Measurements from ENCODE around the gene NAV1. TPM values are rescaled to one million over a fixed set of nuclear protein-coding genes. Genes with fewer than 3 reads are reported as not detected.
A peak's percentile ranks its signal among the peaks of the same experiment; 100 is the strongest.
"Not testable (repeated sequence)": the region's sequence is repeated elsewhere in the genome, so short reads cannot be mapped to it uniquely, and the experiment has no call there.

The NAV1 gene
- total RNA-seq, 2 experiments from 2014 or later, result 2.5 to 3.2 TPM

DNA sequence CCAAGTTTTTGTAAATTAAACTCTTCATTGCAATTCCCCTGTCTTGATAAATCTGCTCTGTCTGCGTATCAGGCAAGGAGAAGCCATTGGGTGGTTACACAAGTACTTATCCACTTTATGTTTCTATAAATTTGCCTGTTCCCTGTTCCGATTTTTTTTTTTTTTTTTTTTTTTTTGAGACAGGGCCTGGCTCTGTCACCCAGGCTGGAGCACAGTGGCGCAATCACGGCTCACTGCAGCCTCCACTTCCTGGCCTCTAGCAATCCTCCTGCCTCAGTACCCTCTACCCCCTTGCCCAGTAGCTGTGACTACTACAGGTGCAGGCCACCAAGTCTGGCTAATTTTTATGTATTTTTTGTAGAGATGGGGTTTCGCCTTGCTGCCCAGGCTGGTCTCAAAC is 20.9 kb upstream of the NAV1 start:
- ATAC-seq (ENCODE audit: low read depth) (no peak), DNase-seq (no peak)
- POLR2A ChIA-PET, result no interaction called here
- H3K36me3 Mint-ChIP-seq, result peaks cover 12% of the 10 kb centered on the region
- peaks cover 6% of the 10 kb centered on the region for H3K4me1 Mint-ChIP-seq
- no peak overlapping the region for H3K27ac Mint-ChIP-seq
- no peaks in the 10 kb centered on the region for H3K9me3 Mint-ChIP-seq
- H3K27me3 Mint-ChIP-seq, result no peaks in the 10 kb centered on the region
- no peak overlapping the region for H3K4me3 Mint-ChIP-seq

DNA sequence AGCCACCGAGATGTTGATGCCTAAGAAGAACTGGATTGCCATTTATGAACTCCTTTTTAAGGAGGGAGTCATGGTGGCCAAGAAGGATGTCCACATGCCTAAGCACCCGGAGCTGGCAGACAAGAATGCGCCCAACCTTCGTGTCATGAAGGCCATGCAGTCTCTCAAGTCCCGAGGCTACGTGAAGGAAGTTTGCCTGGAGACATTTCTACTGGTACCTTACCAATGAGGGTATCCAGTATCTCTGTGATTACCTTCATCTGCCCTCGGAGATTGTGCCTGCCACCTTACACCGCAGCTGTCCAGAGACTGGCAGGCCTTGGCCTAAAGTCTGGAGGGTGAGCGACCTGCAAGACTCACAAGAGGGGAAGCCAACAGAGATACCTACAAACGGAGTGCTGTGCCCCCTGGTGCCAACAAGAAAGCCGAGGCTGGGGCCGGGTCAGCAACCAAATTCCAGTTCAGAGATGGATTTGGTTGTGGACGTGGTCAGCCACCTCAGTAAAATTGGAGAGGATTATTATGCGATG is 18.8 kb upstream of the NAV1 start:
- POLR2A ChIA-PET; H3K4me3 Mint-ChIP-seq; H3K27ac Mint-ChIP-seq; ATAC-seq (ENCODE audit: low read depth); H3K4me1 Mint-ChIP-seq; H3K9me3 Mint-ChIP-seq; H3K27me3 Mint-ChIP-seq; DNase-seq: not testable (repeated sequence)
- peaks cover 20% of the 10 kb centered on the region for H3K36me3 Mint-ChIP-seq

DNA sequence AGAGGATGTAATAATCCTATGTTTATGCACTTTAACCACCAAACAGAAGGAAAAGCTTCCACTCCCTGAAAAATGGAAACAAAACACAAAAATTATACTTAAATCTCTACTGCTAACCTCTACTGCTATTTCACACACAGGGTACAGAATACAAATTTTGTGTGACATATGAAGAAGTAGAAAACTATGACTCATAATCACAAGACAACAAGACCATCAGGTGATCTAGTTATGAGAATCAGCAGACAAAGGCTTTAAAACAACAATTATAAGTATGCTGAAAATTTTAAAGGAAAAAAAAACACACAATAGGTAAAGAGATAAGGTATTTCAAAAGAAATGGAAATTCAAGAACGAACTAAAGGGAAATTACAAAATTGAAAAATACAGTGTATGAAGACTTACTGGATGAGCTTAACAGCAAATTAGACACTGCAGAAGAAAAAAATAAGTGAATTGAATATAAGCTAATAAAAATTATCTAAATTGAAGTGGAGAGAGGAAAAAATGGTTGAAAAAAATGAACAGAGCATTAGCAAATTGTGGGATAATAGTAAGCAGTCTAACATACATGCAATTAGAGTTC is 13.6 kb upstream of the NAV1 start:
- Mint-ChIP-seq H3K27me3 (no peaks in the 10 kb centered on the region), H3K9me3 (no peaks in the 10 kb centered on the region), H3K4me3 (no peak overlapping the region), H3K36me3 (peaks cover 24% of the 10 kb centered on the region), H3K27ac (no peak overlapping the region), H3K4me1 (peaks cover 1% of the 10 kb centered on the region)
- POLR2A ChIA-PET, result no interaction called here
- DNase-seq, result no peak
- ATAC-seq (ENCODE audit: low read depth), result no peak

DNA sequence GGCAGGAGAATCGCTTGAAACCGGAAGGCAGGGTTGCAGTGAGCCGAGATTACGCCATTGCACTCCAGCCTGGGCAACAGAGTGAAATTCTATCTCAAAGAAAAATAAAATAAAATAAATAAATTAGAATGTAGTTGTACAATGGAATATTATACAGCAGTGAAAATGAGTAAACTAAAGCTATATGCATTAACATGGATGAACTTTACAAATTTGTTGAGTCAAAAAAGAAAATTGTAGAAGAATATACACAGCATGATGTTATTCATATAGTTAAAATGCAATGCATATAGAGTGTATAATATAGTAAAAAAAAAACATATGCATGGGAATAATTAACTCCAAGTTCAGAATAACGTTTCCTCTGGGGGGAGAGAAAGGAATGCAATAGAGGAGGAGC is 11.0 kb upstream of the NAV1 start:
- POLR2A ChIA-PET, result no interaction called here
- H3K4me3 Mint-ChIP-seq, result no peak overlapping the region
- no peak overlapping the region for H3K27ac Mint-ChIP-seq
- ATAC-seq (ENCODE audit: low read depth) (no peak), DNase-seq (no peak)
- peaks cover 1% of the 10 kb centered on the region for H3K4me1 Mint-ChIP-seq
- H3K27me3 Mint-ChIP-seq, result no peaks in the 10 kb centered on the region
- H3K9me3 Mint-ChIP-seq, result no peaks in the 10 kb centered on the region
- peaks cover 12% of the 10 kb centered on the region for H3K36me3 Mint-ChIP-seq

DNA sequence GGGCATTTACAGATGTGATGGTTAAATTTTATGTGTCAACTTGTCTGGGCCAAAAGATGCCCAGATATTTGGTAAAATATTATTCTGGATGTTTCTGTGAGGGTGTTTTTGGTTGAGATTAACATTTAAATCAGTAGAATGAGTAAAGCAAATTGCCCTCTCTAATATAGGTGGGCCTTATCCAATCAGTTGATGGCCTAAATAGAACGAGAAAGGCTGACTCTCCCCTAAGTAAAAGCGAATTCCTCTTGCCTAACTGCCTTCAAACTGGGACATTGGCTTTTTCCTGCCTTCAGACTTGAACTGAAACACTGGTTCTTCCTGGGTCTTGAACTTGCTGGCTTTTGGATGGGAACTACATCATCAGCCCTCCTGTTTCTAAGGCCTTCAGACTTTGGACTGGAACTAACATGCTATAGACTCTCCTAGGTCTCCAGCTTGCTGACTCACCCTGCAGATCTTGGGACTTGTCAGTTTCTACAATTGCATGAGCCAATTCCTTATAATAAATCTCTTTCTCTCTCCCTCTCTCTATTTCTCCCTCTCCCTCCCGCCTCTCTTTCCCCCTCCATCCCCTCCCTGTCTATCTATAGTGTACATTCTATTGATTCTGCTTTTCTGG is 10.2 kb upstream of the NAV1 start:
- H3K4me1 Mint-ChIP-seq, result peaks cover 1% of the 10 kb centered on the region
- no peak overlapping the region for H3K27ac Mint-ChIP-seq
- peaks cover 10% of the 10 kb centered on the region for H3K36me3 Mint-ChIP-seq
- ATAC-seq (ENCODE audit: low read depth) (no peak), DNase-seq (no peak)
- H3K27me3 Mint-ChIP-seq, result no peaks in the 10 kb centered on the region
- H3K4me3 Mint-ChIP-seq, result no peak overlapping the region
- POLR2A ChIA-PET, result no interaction called here
- H3K9me3 Mint-ChIP-seq, result no peaks in the 10 kb centered on the region

DNA sequence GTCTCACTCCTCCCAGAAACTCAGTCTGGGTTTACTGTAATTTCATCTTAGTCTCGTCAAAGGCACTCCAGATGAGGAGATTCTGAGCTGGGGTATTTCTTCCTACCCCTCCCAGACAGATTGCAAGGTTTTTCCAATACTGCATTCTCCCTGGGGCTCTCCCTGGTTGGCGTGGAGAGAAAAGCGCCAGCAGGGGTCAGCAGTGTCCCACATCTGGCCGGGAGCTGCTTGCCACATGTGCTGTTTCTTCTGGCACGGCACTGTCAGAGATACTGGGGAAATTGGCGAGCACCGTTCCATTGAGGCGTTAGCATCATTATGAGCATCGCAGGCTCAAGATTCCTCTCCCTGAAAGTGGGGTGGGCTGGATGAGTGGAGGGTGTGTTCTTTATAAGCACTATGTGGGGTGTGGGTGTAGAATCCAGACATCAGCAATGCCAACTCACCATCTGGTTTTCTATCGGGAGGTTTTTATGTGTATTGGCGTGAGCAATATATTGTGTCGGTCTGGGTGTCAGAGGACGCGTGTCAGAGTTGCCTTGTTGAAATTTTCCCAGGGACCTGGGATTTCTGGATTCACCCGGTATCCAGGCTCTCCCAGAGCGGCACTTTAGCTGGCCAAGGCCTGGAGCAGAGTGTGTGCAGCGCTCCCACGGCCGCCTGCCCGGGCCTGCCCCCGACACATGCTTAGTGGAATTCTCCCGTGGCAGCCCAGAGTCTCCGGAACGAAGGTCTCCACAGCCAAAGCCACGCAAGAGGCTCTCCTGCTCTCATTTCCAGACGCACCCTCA is 8.0 kb upstream of the NAV1 start:
- DNase-seq (no peak), ATAC-seq (ENCODE audit: low read depth) (peak; percentile 61)
- H3K4me3 Mint-ChIP-seq, result no peak overlapping the region
- peaks cover 4% of the 10 kb centered on the region for H3K27me3 Mint-ChIP-seq
- POLR2A ChIA-PET, result no interaction called here
- H3K36me3 Mint-ChIP-seq, result no peaks in the 10 kb centered on the region
- no peak overlapping the region for H3K27ac Mint-ChIP-seq
- peaks cover 3% of the 10 kb centered on the region for H3K4me1 Mint-ChIP-seq
- no peaks in the 10 kb centered on the region for H3K9me3 Mint-ChIP-seq

DNA sequence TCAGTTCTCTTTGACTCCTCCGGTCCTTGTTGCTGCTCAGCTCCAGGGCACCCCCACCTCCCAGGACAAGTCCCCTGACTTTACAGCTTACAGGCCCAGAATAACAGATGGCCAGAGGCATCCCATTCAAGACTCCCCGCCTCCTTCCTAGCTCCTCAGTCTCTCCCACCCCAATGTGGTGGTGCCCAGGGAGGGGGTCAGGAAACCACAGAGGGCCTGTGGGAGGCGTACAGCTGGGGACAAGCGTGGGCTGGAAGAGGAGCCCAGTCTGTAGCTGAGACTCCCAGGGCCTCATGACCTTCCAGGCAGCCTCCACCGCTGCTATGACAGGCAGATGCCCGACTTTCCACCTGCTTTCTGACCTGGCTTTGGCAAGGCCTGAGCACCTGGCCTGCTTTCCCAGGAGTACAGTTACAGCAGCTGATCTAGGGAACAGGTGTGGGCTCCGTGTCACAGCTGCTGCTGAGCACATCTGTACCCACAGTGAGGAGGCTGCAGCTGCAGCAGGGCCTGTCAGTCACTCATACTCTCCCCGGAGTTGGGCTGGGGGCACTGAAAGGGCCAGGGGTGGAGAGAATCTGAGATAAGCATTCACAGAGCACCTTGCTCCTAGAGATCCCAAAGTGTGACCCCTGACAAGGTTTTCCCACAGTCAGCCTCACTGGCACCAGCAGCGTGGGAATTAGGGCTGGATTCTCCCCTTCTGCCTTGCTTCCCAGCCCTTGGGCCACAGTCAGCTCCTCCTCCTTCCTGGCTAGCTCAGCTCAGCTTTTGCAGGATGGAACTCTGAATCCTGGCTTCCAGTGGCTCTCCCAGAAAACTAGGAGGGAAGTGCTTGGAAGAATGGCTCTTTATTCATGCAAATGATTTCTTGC is 7.1 kb upstream of the NAV1 start:
- H3K36me3 Mint-ChIP-seq, result no peaks in the 10 kb centered on the region

DNA sequence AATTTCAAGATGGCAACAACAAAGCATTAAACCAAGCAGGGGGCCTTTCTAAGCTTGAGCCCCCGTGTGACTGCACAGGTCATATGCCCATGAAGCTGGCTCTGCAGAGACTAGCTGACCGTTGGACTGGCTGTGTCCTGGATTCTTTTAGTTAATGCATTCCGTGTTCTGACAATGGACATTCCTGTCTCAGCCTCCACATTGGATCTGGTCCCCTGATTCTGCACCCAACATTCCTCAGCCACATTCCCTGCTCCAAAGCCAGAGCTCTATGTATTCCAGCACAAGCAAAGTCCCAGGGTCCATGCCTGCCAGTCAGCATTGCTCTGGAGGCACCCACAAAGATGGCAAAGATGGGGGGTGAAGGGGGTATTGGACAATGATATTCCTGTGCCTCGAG is 5.1 kb upstream of the NAV1 start:
- peaks cover 10% of the 10 kb centered on the region for H3K4me1 Mint-ChIP-seq
- ATAC-seq (ENCODE audit: low read depth), result no peak
- POLR2A ChIA-PET, result no interaction called here
- no peak overlapping the region for H3K27ac Mint-ChIP-seq
- H3K36me3 Mint-ChIP-seq, result no peaks in the 10 kb centered on the region
- no peak overlapping the region for H3K4me3 Mint-ChIP-seq
- DNase-seq, result no peak
- peaks cover 29% of the 10 kb centered on the region for H3K27me3 Mint-ChIP-seq
- no peaks in the 10 kb centered on the region for H3K9me3 Mint-ChIP-seq

More for the DNA sequence above, 7.1 kb upstream of the NAV1 start:
- H3K4me3 Mint-ChIP-seq, result no peak overlapping the region
- H3K4me1 Mint-ChIP-seq, result peaks cover 3% of the 10 kb centered on the region
- POLR2A ChIA-PET, result no interaction called here
- no peak overlapping the region for H3K27ac Mint-ChIP-seq
- H3K27me3 Mint-ChIP-seq, result peaks cover 10% of the 10 kb centered on the region
- no peak for DNase-seq
- H3K9me3 Mint-ChIP-seq, result no peaks in the 10 kb centered on the region
- no peak for ATAC-seq (ENCODE audit: low read depth)

DNA sequence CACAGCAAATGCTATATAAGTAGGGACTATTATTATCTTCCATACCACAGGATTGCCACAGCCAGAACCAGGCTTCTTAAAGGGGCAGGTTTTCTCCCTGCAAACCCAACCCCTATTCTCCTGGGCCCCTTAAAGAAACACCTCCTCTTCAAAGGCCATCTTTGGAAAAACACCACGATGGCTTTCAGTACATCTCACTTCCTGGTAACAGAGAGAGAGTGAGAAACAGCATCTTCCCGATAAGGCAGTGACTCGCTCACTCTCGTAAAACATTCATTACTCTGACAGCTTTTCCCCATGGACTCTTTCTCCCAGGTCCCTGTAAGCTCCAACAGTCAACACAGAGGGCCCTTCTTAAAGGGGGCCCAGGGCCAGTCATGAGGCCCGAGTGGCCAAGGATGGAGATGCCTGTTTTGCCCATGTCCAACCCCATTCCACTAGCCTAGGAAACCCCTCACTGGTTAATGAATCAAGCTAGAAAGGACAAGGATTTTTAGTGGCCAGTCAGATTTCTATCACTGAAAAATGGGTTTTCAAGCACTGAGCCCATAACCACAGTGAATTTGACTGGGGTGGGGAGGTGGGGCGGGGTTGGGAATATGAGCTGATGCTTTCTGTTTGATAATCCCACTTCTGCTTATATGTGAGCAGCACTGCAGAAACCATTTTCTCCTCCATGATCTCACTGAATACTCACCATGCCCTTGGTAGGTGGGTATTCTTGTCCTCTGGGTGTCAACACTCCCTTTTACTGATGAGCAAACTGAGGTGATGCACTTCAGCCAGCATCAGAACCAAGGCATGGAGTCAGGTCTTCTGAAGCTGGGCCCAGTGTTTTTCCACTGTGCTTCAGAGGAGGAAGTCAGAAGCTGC is 3.6 kb upstream of the NAV1 start:
- no peak for ATAC-seq (ENCODE audit: low read depth)
- POLR2A ChIA-PET, result no interaction called here
- Mint-ChIP-seq H3K4me1 (peaks cover 12% of the 10 kb centered on the region), H3K36me3 (no peaks in the 10 kb centered on the region), H3K27ac (no peak overlapping the region), H3K27me3 (peaks cover 40% of the 10 kb centered on the region), H3K9me3 (no peaks in the 10 kb centered on the region), H3K4me3 (no peak overlapping the region)
- DNase-seq, result no peak

DNA sequence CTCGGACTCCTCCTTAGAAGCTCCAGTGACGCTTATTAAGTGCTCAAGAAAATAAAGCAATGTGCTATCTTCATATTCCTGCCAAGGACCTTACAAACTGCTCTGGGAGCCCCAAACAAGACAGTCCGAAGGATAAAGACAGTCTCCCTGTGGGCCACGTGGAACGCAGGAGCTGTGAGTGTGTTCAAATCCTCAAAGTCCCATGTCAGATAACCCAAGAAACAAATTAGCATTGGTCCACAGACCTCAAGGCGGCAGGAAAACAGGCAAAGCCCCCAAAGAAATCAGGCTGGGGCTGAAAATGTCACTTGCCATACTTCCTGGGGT is 3.0 kb upstream of the NAV1 start:
- no peaks in the 10 kb centered on the region for H3K9me3 Mint-ChIP-seq
- POLR2A ChIA-PET, result no interaction called here
- DNase-seq (no peak), ATAC-seq (ENCODE audit: low read depth) (no peak)
- peaks cover 14% of the 10 kb centered on the region for H3K4me1 Mint-ChIP-seq
- H3K27ac Mint-ChIP-seq, result no peak overlapping the region
- peaks cover 46% of the 10 kb centered on the region for H3K27me3 Mint-ChIP-seq
- H3K4me3 Mint-ChIP-seq, result no peak overlapping the region
- H3K36me3 Mint-ChIP-seq, result no peaks in the 10 kb centered on the region

DNA sequence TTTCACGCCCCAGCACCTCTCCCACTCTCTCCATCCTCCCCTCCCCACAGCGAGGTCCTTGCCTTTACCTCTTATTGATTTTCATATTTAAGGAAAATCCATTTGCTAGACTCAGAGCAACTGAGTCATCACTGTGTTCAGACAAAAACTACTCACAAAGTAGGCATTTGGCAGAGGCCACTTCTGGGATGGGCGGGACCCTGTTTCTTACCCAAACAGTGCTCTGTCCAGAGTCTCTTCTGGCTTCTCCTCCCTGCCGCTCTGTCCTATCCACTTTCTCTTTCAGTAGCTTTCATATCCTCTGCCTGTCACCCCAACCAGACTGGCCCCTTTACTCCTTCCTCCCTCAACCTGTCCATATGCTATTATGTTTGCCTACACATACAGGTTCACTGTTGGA is 2.4 kb upstream of the NAV1 start:
- DNase-seq (no peak), ATAC-seq (ENCODE audit: low read depth) (no peak)
- POLR2A ChIA-PET, result no interaction called here
- no peak overlapping the region for H3K4me3 Mint-ChIP-seq
- H3K36me3 Mint-ChIP-seq, result no peaks in the 10 kb centered on the region
- H3K27ac Mint-ChIP-seq, result no peak overlapping the region
- peaks cover 14% of the 10 kb centered on the region for H3K4me1 Mint-ChIP-seq
- H3K27me3 Mint-ChIP-seq, result peaks cover 53% of the 10 kb centered on the region
- no peaks in the 10 kb centered on the region for H3K9me3 Mint-ChIP-seq

DNA sequence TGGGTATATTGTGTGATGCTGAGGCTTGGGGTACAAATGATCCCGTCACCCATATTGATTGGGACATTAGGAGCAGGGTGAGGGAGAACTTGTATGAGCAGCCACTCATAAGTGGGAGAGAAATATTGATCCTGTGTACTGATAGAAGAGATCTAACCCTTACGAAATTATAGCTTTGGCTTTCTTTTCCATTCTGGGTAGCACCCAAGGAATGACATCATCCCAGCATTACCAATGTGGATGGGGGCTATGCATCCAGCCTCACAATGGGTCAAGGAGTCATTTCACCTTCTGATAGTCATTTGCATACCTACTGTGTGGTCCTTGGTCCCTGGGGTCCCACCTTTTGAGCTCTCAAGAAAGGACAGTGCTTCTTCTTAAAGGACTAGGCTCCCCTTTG is 1.9 kb upstream of the NAV1 start:
- DNase-seq, result no peak
- no peak for ATAC-seq (ENCODE audit: low read depth)
- Mint-ChIP-seq H3K27ac (no peak overlapping the region), H3K4me3 (no peak overlapping the region), H3K4me1 (peaks cover 14% of the 10 kb centered on the region), H3K36me3 (no peaks in the 10 kb centered on the region), H3K27me3 (peaks cover 57% of the 10 kb centered on the region), H3K9me3 (no peaks in the 10 kb centered on the region)
- POLR2A ChIA-PET, result no interaction called here

DNA sequence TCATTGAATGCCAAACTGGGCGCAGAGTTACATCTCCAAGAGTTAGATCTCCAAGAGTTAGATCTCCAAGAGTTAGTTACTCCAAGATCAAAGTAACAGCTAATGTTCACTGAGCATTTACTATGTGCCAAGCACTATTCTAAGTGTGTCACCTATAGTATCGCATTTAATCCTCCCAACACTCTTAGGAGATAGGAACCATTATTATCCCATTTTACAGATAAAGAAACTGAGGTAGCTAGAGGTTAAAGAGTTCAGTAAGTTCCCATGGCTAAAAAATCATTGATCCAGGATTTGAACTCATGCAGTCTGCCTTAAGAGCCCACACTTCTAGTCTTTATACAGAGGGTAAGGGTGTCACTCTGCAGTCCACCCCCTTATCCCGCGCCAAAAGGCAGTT is 1.5 kb upstream of the NAV1 start:
- DNase-seq, result no peak
- H3K9me3 Mint-ChIP-seq, result no peaks in the 10 kb centered on the region
- POLR2A ChIA-PET, result no interaction called here
- no peak for ATAC-seq (ENCODE audit: low read depth)
- H3K36me3 Mint-ChIP-seq, result no peaks in the 10 kb centered on the region
- H3K27ac Mint-ChIP-seq, result no peak overlapping the region
- H3K4me1 Mint-ChIP-seq, result peaks cover 14% of the 10 kb centered on the region
- H3K4me3 Mint-ChIP-seq, result no peak overlapping the region
- peaks cover 62% of the 10 kb centered on the region for H3K27me3 Mint-ChIP-seq

Data from activated naive CD8-positive, alpha-beta T cell treated with anti-CD3 and anti-CD28 coated beads, Interleukin-2, amount 10 ng/mL, durations not matched to agents 7 days and 5 days (primary cell).